AG04449 (cell line): ENCODE data around the gene P2RY14.

Experiments
- CTCF ChIA-PET: fragments of 350-600 bp; formaldehyde crosslinking; extraction: SDS; loops from one replicate; lab custom pipeline; 2021; ENCODE audit warnings: antibody characterized with exemption; lab: Yijun Ruan, JAX
- POLR2A ChIA-PET: fragments of 400-600, 350-600 bp; formaldehyde crosslinking; extraction: SDS; loops from one replicate; lab custom pipeline; 2020; ENCODE audit warnings: antibody characterized with exemption, inconsistent platforms; lab: Yijun Ruan, JAX
- DNase-seq: peaks from one replicate; pipeline ENCODE4 v3.0.0-alpha.2; 2010; ENCODE audit warnings: low read depth, low spot score
- H3K4me3 ChIP-seq: 2 replicates; pipeline ENCODE4 v1.5.1; 2011; ENCODE audit warnings: low read depth, mild to moderate bottlenecking, control low read depth, low read length
- CTCF ChIP-seq: IDR thresholded peaks from one replicate; pipeline ENCODE4 v1.5.1; 2011; ENCODE audit warnings: mild to moderate bottlenecking, moderate library complexity, low read length, control low read depth, inconsistent platforms; ENCODE audit not compliant: insufficient read depth; ENCODE audit errors: missing control alignments

Gene P2RY14

DNA sequence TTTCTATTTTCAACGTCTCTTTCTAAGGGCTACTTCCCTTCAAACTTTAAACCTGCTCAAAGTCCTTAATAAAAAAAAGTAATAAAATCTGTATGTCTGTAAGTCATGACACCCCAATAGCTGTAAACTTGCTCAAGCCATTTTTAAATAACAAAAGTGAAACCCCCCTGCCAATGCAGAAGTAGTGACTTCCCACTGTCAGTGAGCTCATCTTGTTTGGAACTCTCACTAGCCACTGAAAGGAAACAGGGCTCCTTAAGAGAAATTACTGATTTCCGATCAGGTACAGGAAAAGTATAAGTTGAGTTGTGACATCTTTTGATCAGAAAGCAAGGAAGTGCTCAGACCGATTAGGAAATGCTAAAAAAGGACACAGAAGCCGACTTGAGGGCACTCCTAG is 47.7 kb downstream of the P2RY14 start:
- TF ChIP-seq CTCF, result no peak
- DNase-seq, result no peak
- ChIA-PET CTCF (interaction anchor here (1.0 to 8.2 kb wide), 4 partner anchors 48 to 97 kb away, joined by 3 to 191 read pairs (median 4); partner anchors contain the start of gene P2RY14), POLR2A (no interaction called here)
- H3K4me3 ChIP-seq, result no peak overlapping the region

GRCh38 chr3:151228666-151229040 is 49.7 kb downstream of the P2RY14 start:
- no peak overlapping the region for H3K4me3 ChIP-seq
- ChIA-PET POLR2A (no interaction called here), CTCF (interaction anchor here (0.8 to 8.2 kb wide), 33 partner anchors 8 to 613 kb away, joined by 3 to 191 read pairs (median 6); partner anchors contain the start of genes GPR171 and P2RY14)
- no peak for TF ChIP-seq CTCF
- peak; percentile 62 for DNase-seq

DNA sequence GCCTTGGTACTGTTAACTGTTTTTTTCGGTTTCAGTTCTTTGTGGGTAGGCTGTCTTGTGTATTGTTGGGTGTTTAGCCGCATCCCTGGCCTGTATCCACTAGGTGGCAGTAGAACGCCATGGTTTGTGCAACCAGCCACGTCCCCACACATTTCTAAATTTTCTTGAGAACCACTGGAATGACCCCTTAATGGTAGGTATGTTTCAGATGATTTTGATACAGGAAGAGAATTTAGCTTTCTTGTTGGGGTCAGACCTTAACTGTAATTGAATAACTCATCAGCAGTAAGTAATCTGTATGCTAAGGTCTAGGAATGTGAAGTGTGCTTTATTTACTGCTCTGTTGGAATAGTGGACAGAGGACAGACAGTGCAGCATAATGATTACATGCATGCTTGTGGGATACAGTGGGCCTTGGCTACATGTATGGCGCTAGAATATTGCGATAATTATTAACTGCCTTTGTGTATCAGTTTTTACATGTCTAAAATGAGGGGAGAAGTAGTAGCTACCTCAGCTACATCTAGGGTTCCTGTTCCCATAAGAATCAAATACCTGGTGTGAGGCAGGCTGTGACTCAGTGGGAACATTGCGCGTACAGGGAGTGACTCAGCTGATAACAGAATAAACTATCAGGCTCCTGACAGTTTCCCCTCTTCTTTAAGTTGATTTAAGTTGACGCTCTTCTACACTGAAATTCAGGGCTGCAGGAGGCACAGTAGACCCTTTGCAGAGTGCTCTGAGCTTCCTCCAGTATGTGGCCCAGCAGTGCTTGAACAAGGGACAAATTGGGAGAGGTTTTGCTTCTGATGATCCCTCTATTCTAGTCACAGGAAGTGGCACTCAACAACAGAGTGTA is 50.3 kb downstream of the P2RY14 start:
- H3K4me3 ChIP-seq, result no peak overlapping the region
- CTCF ChIA-PET, result interaction anchor here (0.6 to 8.2 kb wide), 46 partner anchors 8 to 733 kb away, joined by 3 to 191 read pairs (median 5); partner anchors contain the start of genes GPR171 and P2RY14
- POLR2A ChIA-PET, result no interaction called here
- DNase-seq, result no peak
- peak; percentile 83 for TF ChIP-seq CTCF

- CTCF ChIA-PET, result interaction anchor here (0.6 to 8.2 kb wide), 31 partner anchors 9 to 733 kb away, joined by 3 to 191 read pairs (median 6); partner anchors contain the start of genes GPR171 and P2RY14
- no peak for TF ChIP-seq CTCF
- H3K4me3 ChIP-seq, result no peak overlapping the region
- no peak for DNase-seq
- POLR2A ChIA-PET, result no interaction called here
Measured at GRCh38 chr3:151227266-151227806, 51.0 kb downstream of the P2RY14 start.

- no peak overlapping the region for H3K4me3 ChIP-seq
- ChIA-PET CTCF (interaction anchor here (0.6 to 8.2 kb wide), 22 partner anchors 8 to 734 kb away, joined by 3 to 191 read pairs (median 6); partner anchors contain the start of genes GPR171 and P2RY14), POLR2A (no interaction called here)
Measured at GRCh38 chr3:151226825-151227224, 51.5 kb downstream of the P2RY14 start.

More at GRCh38 chr3:151226825-151227224, 51.5 kb downstream of the P2RY14 start:
- DNase-seq, result no peak
- no peak for TF ChIP-seq CTCF
